GM13977 (cell line): ENCODE results near the gene GIPC3.

Experiments
- DNase-seq: peaks from one replicate; pipeline ENCODE4 v3.0.0; 2012; ENCODE audit warnings: low spot score
- CTCF ChIP-seq: IDR thresholded peaks from 2 replicates; pipeline ENCODE4 v1.5.1; 2012; ENCODE audit warnings: mild to moderate bottlenecking, control low read depth; ENCODE audit not compliant: insufficient read depth; ENCODE audit errors: extremely low read depth, missing control alignments
- in situ Hi-C: fragments of 300-500 bp; cut with MboI; formaldehyde crosslinking; loops from one replicate; pipeline ENCODE4 v1.12.0; 2022; ENCODE audit warnings: low sequenced_read_pairs, low pct_unique_long_range_greater_than_20kb, mixed read lengths, inconsistent platforms; ENCODE audit not compliant: unreplicated experiment

Gene GIPC3

GRCh38 chr19:3605361-3605760, 20.1 kb downstream of the GIPC3 start:
- in situ Hi-C loops = no loop called here
- no peak for TF ChIP-seq CTCF
- DNase-seq = no peak

- in situ Hi-C loops = no loop called here
- no peak for DNase-seq
- TF ChIP-seq CTCF = no peak
Measured at GRCh38 chr19:3605770-3606169, 20.5 kb downstream of the GIPC3 start.

GRCh38 chr19:3606174-3606689, 21.0 kb downstream of the GIPC3 start:
- DNase-seq = no peak
- TF ChIP-seq CTCF = no peak
- in situ Hi-C loops = no loop called here

DNA sequence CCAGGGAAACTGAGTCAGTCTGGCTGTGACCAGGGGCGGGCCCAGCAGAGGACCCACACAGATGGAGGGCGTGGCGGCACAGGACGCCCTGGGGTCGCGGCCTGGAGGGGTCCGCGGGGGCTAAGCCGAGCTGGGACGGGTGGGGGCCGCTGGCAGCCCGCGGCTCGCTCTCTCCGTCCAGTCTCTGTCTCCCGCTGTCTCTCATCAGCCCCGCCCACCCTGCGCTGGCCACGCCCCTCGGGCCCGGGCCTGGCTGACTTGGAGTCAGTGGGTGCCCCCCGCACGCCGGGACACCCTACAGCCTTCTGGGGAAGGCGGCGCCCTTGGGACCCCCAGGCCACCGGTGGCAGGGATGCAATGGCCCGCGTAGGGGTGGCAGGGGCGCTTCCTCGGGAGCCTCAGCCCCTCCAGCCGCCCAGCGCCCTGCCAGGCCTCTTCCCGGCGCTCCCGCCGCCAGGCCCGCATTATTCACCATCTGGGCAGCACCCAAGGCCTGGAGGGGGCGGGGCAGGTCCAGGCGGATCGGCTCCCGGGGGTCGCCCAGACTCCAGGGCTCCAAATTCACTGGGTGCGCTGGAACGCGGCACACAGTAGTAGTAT, 21.5 kb downstream of the GIPC3 start, which contains the start of gene TBXA2R:
Gene TBXA2R (minus strand): TSS at position 186 of the 600 bp plus-strand sequence. CDS start 6,241 bp downstream, outside the sequence.
- TF ChIP-seq CTCF = no peak
- in situ Hi-C loops = no loop called here
- DNase-seq = peak; percentile 84

GRCh38 chr19:3607303-3608078, 22.2 kb downstream of the GIPC3 start:
- DNase-seq = no peak
- no peak for TF ChIP-seq CTCF
- in situ Hi-C loops = no loop called here

DNA sequence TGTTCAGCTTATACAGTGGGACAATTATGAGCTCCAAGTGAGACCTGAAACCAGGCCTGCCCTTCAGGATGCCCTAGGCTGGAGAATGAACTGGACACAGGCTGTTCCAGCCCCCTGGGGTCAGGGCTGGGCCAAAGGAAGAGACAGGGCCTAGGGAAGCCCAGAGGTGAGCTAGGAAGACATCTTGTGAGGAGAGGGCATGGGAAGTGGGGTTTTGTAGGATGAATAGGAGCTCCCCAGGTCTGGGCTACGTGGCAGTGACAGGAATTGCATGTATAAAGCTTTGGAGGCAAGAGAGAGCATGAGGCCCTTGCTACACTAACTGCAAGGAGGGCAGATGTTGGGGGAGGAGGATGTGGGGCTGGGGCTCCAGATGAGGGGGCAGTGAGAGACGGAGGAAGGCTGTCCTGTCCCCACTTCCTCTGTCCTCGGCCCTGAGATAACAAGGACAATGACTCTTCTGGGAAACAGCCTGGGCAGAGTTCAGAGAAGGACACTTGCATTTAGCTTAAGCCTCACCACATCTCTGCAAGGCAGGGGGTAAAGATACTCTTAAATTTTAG, 22.9 kb downstream of the GIPC3 start:
- TF ChIP-seq CTCF = no peak
- no peak for DNase-seq
- in situ Hi-C loops = no loop called here
